B cell (primary cell): ENCODE measurements around the gene KISS1R. TPM values are rescaled to one million over a fixed set of nuclear protein-coding genes. Genes with fewer than 3 reads are reported as not detected.

Source experiments
- ATAC-seq: fragments of 200-7000 bp; cut with Tn5 transposase; one replicate; pipeline ENCODE4 v1.10.0; 2021; ENCODE audit warnings: low read depth, mild to moderate bottlenecking, moderate number of reproducible peaks, moderate library complexity
- CTCF ChIA-PET: fragments of 350-600 bp; sonication (Branson Sonifier 250); formaldehyde crosslinking; loops from one replicate; lab custom pipeline; 2021; ENCODE audit warnings: antibody characterized with exemption, inconsistent platforms; lab: Charles Lee
- POLR2A ChIA-PET: fragments of 350-600 bp; sonication (Branson Sonifier 250); formaldehyde crosslinking; loops from one replicate; lab custom pipeline; 2021; ENCODE audit warnings: antibody characterized with exemption; lab: Charles Lee
- DNase-seq: peaks from one replicate; pipeline ENCODE4 v3.0.0; 2013
- H2AFZ ChIP-seq: 2 replicates; pipeline ENCODE4 v1.6.1; 2012; ENCODE audit warnings: mild to moderate bottlenecking, low read depth, low read length; ENCODE audit not compliant: insufficient read depth, poor library complexity, severe bottlenecking
- H3K27ac ChIP-seq, 2 donors: 1 replicate in 1 of 2; 2 replicates in 1 of 2; pipeline ENCODE4 v1.5.1; 2012 to 2013; ENCODE audit warnings: low read length in 2 of 2, mild to moderate bottlenecking in 2 of 2, moderate library complexity in 1 of 2
- H3K27me3 ChIP-seq, 4 experiments: fragments of 200-600 bp in 1 of 4; sonication (generic) in 1 of 4; replicated peaks in 1 of 4; 1 replicate in 2 of 4; 2 replicates in 2 of 4; pipeline versions ENCODE4 v1.6.1 to v1.7.0; 2013 to 2016; ENCODE audit warnings: low read length in 3 of 4, mild to moderate bottlenecking in 2 of 4, mixed read lengths in 1 of 4, moderate library complexity in 1 of 4; ENCODE audit not compliant: insufficient read depth in 4 of 4, control insufficient read depth in 3 of 4; ENCODE audit errors: control extremely low read depth in 1 of 4
- H3K36me3 ChIP-seq, 2 experiments: replicated peaks in 1 of 2; 1 replicate in 1 of 2; 2 replicates in 1 of 2; pipeline versions ENCODE4 v1.6.1 to v1.7.1; 2013; ENCODE audit warnings: low read length in 1 of 2; ENCODE audit not compliant: insufficient read depth in 2 of 2, control insufficient read depth in 1 of 2; ENCODE audit errors: control extremely low read depth in 1 of 2, extremely low read depth in 1 of 2
- H3K4me1 ChIP-seq, 2 donors: fragments of 200-600 bp in 1 of 2; sonication (generic) in 1 of 2; 1 replicate in 1 of 2; 2 replicates in 1 of 2; pipeline versions ENCODE4 v1.5.1 to v1.6.1; 2013 to 2017; ENCODE audit warnings: low read length in 2 of 2; ENCODE audit not compliant: control insufficient read depth in 2 of 2, insufficient read depth in 2 of 2
- H3K4me2 ChIP-seq: replicated peaks from 2 replicates; pipeline ENCODE3; 2012; ENCODE audit warnings: mild to moderate bottlenecking, low read depth, low read length; ENCODE audit not compliant: poor library complexity, severe bottlenecking
- H3K4me3 ChIP-seq, 5 experiments: fragments of 200-600 bp in 1 of 5; sonication (generic) in 1 of 5; 1 replicate in 3 of 5; 2 replicates in 2 of 5; pipeline versions ENCODE4 v1.5.1 to v1.7.0; 2011 to 2016; ENCODE audit warnings: low read length in 4 of 5, mild to moderate bottlenecking in 4 of 5, low read depth in 2 of 5, control low read depth in 1 of 5, moderate library complexity in 1 of 5; ENCODE audit not compliant: insufficient read depth in 1 of 5; ENCODE audit errors: control extremely low read depth in 1 of 5, extremely low read depth in 1 of 5
- H3K79me2 ChIP-seq: fragments of 200-600 bp; sonication (generic); one replicate; pipeline ENCODE4 v1.6.0; 2016; ENCODE audit warnings: low read length; ENCODE audit not compliant: control insufficient read depth, insufficient read depth
- H3K9ac ChIP-seq: fragments of 200-600 bp; sonication (generic); 2 replicates; pipeline ENCODE4 v1.6.1; 2017; ENCODE audit warnings: mild to moderate bottlenecking, low read length, moderate library complexity
- H3K9me3 ChIP-seq, 3 donors: one replicate each; pipeline versions ENCODE4 v1.6.1 to v1.7.1; 2013; ENCODE audit warnings: low read length in 2 of 3; ENCODE audit not compliant: control insufficient read depth in 2 of 3, insufficient read depth in 1 of 3; ENCODE audit errors: control extremely low read depth in 1 of 3
- H4K20me1 ChIP-seq: 2 replicates; pipeline ENCODE4 v1.6.0; 2012; ENCODE audit warnings: mild to moderate bottlenecking, low read length; ENCODE audit not compliant: insufficient read depth, control insufficient read depth, poor library complexity, severe bottlenecking
- H3K27ac Mint-ChIP-seq: one replicate; pipeline ENCODE4 v1.8.0; 2021; ENCODE audit warnings: mixed read lengths
- H3K27me3 Mint-ChIP-seq: one replicate; pipeline ENCODE4 v1.8.0; 2021; ENCODE audit warnings: mixed read lengths
- H3K4me1 Mint-ChIP-seq: one replicate; pipeline ENCODE4 v1.8.0; 2021; ENCODE audit warnings: mixed read lengths
- H3K4me3 Mint-ChIP-seq: one replicate; pipeline ENCODE4 v1.8.0; 2021; ENCODE audit warnings: mixed read lengths
- H3K9me3 Mint-ChIP-seq: one replicate; pipeline ENCODE4 v1.8.0; 2022; ENCODE audit warnings: mixed read lengths; ENCODE audit not compliant: insufficient read depth
- CTCF ChIP-seq: fragments of 200-600 bp; IDR thresholded peaks from one replicate; pipeline ENCODE4 v1.8.0; 2022; ENCODE audit warnings: antibody characterized with exemption, mild to moderate bottlenecking
- EZH2 ChIP-seq: IDR thresholded peaks from 2 replicates; pipeline ENCODE4 v1.6.1; 2012; ENCODE audit warnings: borderline replicate concordance, low read depth, mild to moderate bottlenecking, moderate library complexity, low read length; ENCODE audit not compliant: insufficient read depth, poor library complexity, severe bottlenecking
- WGBS: methylation state at CpG from one replicate; pipeline ENCODE4 v1.1.5; 2013; ENCODE audit warnings: missing lambda C conversion rate; ENCODE audit not compliant: insufficient coverage; 5-methylcytosine and 5-hydroxymethylcytosine counted together
- intact Hi-C: fragments of 100-400 bp; cut with micrococcal nuclease; formaldehyde crosslinking; loops from one replicate; pipeline ENCODE4 v1.10.0; 2022
- polyA plus RNA-seq: library from polyadenylated mRNA; depleted of rRNA; stranded (reverse); fragments of >200 nt; gene quantifications from 2 replicates; pipeline ENCODE4 v1.2.3, GENCODE V29; 2012
- total RNA-seq, 2 donors: library from RNA; stranded (reverse); fragments of 120-200 nt in 1 of 2; gene quantifications; 1 replicate in 1 of 2; 2 replicates in 1 of 2; pipeline versions ENCODE4 v1.2.3 to v1.2.4, GENCODE V29; 2013 to 2022

KISS1R gene
- total and polyA plus RNA-seq, 2 donors (not counting 1 experiment from before 2014, with no cell fraction given) = 0.79 to 1.3 TPM

GRCh38 chr19:901216-902092 lies 15.7 kb upstream of the KISS1R start:
- Mint-ChIP-seq H3K4me3 (no peak overlapping the region), H3K27ac (peak overlapping the region; percentile 37), H3K9me3 (no peaks in the 10 kb centered on the region), H3K27me3 (no peaks in the 10 kb centered on the region), H3K4me1 (peaks cover 31% of the 10 kb centered on the region)
- no peak for TF ChIP-seq EZH2
- TF ChIP-seq CTCF = no peak
- intact Hi-C loops = no loop called here
- peaks cover 8 to 24% of the 10 kb centered on the region in 2 donors for H3K4me1 ChIP-seq
- no peak overlapping the region for H3K4me2 ChIP-seq
- ChIA-PET POLR2A (interaction anchor here (0.7 to 1.2 kb wide), 3 partner anchors 8 to 42 kb away, joined by 4 to 6 read pairs (median 4); partner anchors contain the start of genes CFD, MED16 and RNU6-9), CTCF (interaction anchor here (1.1 kb wide), 1 partner anchor 8 kb away, joined by 3 read pairs; the partner anchor contains the start of gene RNU6-9)
- no peaks in the 10 kb centered on the region for H3K27me3 ChIP-seq
- no peak overlapping the region for H3K4me3 ChIP-seq
- peaks cover 63% of the 10 kb centered on the region for H4K20me1 ChIP-seq
- H3K79me2 ChIP-seq = peaks cover 44% of the 10 kb centered on the region
- peak overlapping the region in 1 of 2 donors; percentile 33 for H3K27ac ChIP-seq
- peaks cover 0 to 3% (median 0%) of the 10 kb centered on the region in 3 donors for H3K9me3 ChIP-seq
- H3K36me3 ChIP-seq = peaks cover 0 to 60% of the 10 kb centered on the region in 2 experiments
- no peak overlapping the region for H2AFZ ChIP-seq
- 97% methylated on average over 23 of the region's 27 CpGs for WGBS
- DNase-seq (no peak), ATAC-seq (no peak)
- no peak overlapping the region for H3K9ac ChIP-seq

- Histone ChIP-seq H3K27ac (peak overlapping the region in 1 of 2 donors; percentile 33), H3K27me3 (no peaks in the 10 kb centered on the region), H3K9ac (no peak overlapping the region), H3K79me2 (peaks cover 50% of the 10 kb centered on the region), H3K9me3 (peaks cover 0 to 4% (median 0%) of the 10 kb centered on the region in 3 donors), H3K36me3 (peaks cover 0 to 54% of the 10 kb centered on the region in 2 experiments), H3K4me3 (no peak overlapping the region), H4K20me1 (peaks cover 57% of the 10 kb centered on the region), H3K4me1 (peaks cover 14 to 29% of the 10 kb centered on the region in 2 donors), H3K4me2 (no peak overlapping the region), H2AFZ (no peak overlapping the region)
- TF ChIP-seq EZH2 = no peak
- no peak for TF ChIP-seq CTCF
- no peaks in the 10 kb centered on the region for H3K27me3 Mint-ChIP-seq
- no peak overlapping the region for H3K4me3 Mint-ChIP-seq
- intact Hi-C loops = no loop called here
- DNase-seq = no peak
- peaks cover 37% of the 10 kb centered on the region for H3K4me1 Mint-ChIP-seq
- ChIA-PET POLR2A (interaction anchor here (1.2 kb wide), 1 partner anchor 9 kb away, joined by 4 read pairs; the partner anchor contains the start of genes MED16 and RNU6-9), CTCF (interaction anchor here (0.7 to 1.1 kb wide), 3 partner anchors 9 to 55 kb away, joined by 3 read pairs; partner anchors contain the start of gene RNU6-9)
- no peaks in the 10 kb centered on the region for H3K9me3 Mint-ChIP-seq
- WGBS = 100% methylated on average over 2 of the region's 7 CpGs
- no peak for ATAC-seq
- H3K27ac Mint-ChIP-seq = peak overlapping the region; percentile 59
These were observed 15.1 kb upstream of the KISS1R start for GRCh38 chr19:902093-902370.
